Ectodermal cell (in vitro differentiated cells): ENCODE measurements around the gene KRTAP12-4.
"Not testable (repeated sequence)": the region's sequence is repeated elsewhere in the genome, so short reads cannot be mapped to it uniquely, and the experiment has no call there.

Experiments
- H3K27ac ChIP-seq: 2 replicates; pipeline ENCODE4 v1.7.0; 2013; ENCODE audit warnings: mild to moderate bottlenecking, low read depth, low read length; ENCODE audit not compliant: insufficient read depth, poor library complexity, severe bottlenecking
- H3K27me3 ChIP-seq: 2 replicates; pipeline ENCODE4 v1.7.0; 2013; ENCODE audit warnings: mild to moderate bottlenecking, low read length; ENCODE audit not compliant: insufficient read depth, control insufficient read depth, poor library complexity, severe bottlenecking
- H3K36me3 ChIP-seq: one replicate; pipeline ENCODE4 v1.7.0; 2013; ENCODE audit warnings: low read length; ENCODE audit not compliant: control insufficient read depth, insufficient read depth
- H3K4me1 ChIP-seq: one replicate; pipeline ENCODE4 v1.7.0; 2013; ENCODE audit warnings: low read length; ENCODE audit not compliant: control insufficient read depth, insufficient read depth
- H3K4me3 ChIP-seq: 2 replicates; pipeline ENCODE4 v1.7.0; 2013; ENCODE audit warnings: low read depth, low read length, control low read depth; ENCODE audit not compliant: insufficient read depth
- H3K9me3 ChIP-seq: 2 replicates; pipeline ENCODE4 v1.7.0; 2013; ENCODE audit warnings: mild to moderate bottlenecking, low read length, moderate library complexity; ENCODE audit not compliant: control insufficient read depth
- WGBS, 2 experiments: methylation state at CpG; one replicate each; pipeline ENCODE4 v1.1.7; 2013; ENCODE audit warnings: missing lambda C conversion rate in 2 of 2; 5-methylcytosine and 5-hydroxymethylcytosine counted together

KRTAP12-4 gene

DNA sequence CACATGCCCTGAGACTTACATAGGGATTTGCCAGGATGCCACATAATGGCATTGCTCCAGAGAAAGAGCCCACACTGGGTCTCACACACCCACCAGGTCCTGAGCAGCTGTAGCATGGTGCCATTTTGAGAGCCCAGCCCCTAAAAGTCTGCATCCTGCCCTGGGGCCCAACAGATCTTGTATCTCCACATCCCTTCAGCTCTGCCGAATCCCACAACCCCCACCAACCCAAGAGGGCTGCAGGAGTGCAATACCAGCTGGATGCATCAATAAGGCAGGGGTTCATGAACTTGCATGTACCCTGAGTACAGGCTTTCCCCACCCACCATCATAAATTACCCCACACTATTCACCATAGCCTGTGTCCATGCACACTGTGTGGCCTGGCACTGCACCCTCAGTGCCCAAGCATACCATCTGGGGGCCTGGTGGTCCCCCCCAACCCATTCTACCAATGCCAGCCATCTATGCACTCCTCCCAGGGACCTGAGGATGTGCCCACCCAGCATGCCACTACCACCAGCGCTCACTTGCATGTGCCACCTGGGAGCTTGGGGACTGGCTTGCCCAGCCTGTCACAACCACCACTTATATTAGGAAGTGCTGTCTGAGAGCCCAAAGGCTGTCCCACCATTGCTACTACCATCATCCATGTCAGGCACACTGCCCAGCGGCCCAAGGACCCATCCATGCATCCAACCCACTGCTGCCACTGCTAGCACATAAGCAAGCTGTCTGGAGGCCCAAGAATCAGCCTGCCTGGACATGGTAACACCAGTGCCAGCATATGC is 16.4 kb upstream of the KRTAP12-4 start:
- Histone ChIP-seq H3K4me1 (no peaks in the 10 kb centered on the region), H3K36me3 (no peaks in the 10 kb centered on the region), H3K4me3 (no peak overlapping the region), H3K27ac (no peak overlapping the region), H3K27me3 (no peaks in the 10 kb centered on the region), H3K9me3 (no peaks in the 10 kb centered on the region)
- WGBS, 2 experiments = 91 to 92% methylated on average over 3 of the region's 3 CpGs

DNA sequence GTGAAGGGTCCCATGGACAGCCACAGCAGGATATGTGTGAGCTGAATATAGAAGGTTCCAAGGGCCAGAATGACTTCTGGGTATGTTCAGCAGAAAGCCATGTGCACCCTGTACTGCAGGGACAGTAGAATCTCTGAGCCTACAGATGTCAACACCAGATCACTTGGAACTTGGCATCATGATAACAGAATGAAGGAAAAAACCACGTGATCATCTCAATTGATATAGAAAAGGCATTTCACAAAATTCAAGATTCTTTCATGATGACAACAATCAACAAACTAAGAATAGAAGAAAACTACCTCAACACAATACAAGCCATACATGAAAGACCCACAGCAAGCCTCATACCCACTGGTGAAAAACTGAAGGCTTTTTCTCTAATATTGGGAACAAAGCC is 13.2 kb upstream of the KRTAP12-4 start:
- Histone ChIP-seq H3K4me1 (no peaks in the 10 kb centered on the region), H3K36me3 (no peaks in the 10 kb centered on the region), H3K4me3 (no peak overlapping the region), H3K9me3 (no peaks in the 10 kb centered on the region), H3K27ac (no peak overlapping the region), H3K27me3 (no peaks in the 10 kb centered on the region)
- 71 to 79% methylated on average over 1 of the region's 1 CpG for WGBS, 2 experiments

DNA sequence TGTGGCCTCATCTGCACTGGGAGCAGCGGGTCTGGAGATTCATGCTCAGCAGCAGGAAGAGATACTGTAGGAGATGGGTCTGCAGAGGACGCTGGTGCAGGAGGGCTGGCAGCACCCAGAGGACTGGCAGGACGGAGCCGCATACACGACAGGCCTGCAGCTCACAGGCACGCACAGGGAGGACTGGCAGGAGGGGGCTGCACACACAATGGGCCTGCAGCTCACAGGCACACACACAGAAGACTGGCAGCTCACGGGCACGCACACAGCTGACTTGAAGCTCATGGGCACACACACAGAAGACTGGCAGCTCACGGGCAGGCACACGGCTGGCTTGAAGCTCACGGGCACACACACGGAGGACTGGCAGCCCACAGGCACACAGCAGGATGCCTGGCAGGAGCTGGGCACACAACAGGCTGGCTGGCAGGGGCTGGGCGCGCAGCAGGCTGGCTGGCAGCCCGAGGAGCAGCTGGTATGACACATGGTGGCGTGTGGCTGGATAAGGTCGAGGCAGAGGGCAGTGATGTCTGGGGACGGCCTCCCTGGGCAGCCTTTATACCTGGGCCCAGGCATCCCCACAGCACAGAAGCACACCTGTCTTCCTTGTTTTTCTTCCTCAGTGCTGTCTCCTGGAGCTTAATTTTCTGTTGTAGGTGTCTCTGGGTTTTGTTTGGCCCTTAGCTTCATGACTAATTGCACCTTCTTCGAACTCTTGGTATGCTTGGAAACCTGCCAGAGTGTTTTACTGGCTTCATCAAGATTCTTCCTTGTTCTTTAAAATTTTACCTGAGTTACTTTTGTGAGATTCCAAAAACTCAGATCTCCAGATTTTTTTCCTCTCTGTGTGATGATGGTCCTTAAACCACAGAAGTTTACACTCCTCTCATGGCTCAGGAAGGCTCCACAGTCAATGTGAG is 12.2 kb upstream of the KRTAP12-4 start, which contains the start of gene KRTAP12-2:
TSS of gene KRTAP12-2 (minus strand) at position 527 of the 920 bp plus-strand sequence. CDS start at position 486, 41 bp downstream.
- Histone ChIP-seq H3K4me1 (no peaks in the 10 kb centered on the region), H3K36me3 (no peaks in the 10 kb centered on the region), H3K4me3 (no peak within 1 kb of the TSS), H3K27ac (no peak within 1 kb of the TSS), H3K27me3 (no peaks in the 10 kb centered on the region), H3K9me3 (no peaks in the 10 kb centered on the region)
- WGBS, 2 experiments = 89 to 92% methylated on average over 19 of the region's 19 CpGs

DNA sequence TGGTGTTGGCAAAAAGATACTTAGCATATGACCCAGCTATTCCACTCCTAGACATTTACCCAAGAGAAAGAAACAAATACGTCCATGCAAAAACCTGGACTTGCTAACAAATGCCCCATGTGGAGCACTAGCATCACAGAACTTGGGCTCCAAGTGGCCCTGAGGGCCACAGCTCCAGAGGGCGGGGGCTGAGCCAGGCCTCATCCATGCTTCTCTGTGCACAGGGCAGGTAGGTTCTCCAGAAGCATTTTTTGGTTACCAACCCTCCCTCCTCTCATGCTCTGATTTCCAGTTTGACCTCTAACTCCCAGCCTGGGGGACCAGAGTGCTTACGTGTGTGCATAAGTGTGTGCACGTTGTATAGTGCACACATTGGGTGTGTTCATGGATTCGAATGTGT is 10.2 kb upstream of the KRTAP12-4 start:
- H3K27me3 ChIP-seq = no peaks in the 10 kb centered on the region
- H3K27ac ChIP-seq = no peak overlapping the region
- 93 to 94% methylated on average over 5 of the region's 5 CpGs for WGBS, 2 experiments
- no peaks in the 10 kb centered on the region for H3K4me1 ChIP-seq
- H3K4me3 ChIP-seq = no peak overlapping the region
- no peaks in the 10 kb centered on the region for H3K36me3 ChIP-seq
- no peaks in the 10 kb centered on the region for H3K9me3 ChIP-seq

DNA sequence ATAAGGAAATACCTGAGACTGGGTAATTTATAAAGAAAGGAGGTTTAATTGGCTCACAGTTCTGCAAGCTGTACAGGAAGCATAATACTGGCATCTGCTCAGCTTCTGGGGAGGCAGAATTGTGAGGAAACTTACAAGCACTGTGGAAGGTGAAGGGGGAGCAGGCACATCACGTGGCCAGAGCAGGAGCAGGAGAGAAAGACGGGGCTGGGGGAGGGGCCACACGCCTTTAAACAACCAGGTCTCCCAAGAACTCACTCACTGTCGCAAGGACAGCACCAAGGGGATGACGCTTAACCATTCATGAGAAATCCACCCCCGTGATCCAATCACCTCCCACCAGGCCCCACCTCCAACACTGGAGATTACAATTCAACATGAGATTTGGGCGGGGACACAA is 7.1 kb upstream of the KRTAP12-4 start:
- H3K4me3 ChIP-seq, H3K27ac ChIP-seq, H3K36me3 ChIP-seq, H3K9me3 ChIP-seq, H3K27me3 ChIP-seq, H3K4me1 ChIP-seq: not testable (repeated sequence)
- 41 to 46% methylated on average over 6 of the region's 7 CpGs for WGBS, 2 experiments

DNA sequence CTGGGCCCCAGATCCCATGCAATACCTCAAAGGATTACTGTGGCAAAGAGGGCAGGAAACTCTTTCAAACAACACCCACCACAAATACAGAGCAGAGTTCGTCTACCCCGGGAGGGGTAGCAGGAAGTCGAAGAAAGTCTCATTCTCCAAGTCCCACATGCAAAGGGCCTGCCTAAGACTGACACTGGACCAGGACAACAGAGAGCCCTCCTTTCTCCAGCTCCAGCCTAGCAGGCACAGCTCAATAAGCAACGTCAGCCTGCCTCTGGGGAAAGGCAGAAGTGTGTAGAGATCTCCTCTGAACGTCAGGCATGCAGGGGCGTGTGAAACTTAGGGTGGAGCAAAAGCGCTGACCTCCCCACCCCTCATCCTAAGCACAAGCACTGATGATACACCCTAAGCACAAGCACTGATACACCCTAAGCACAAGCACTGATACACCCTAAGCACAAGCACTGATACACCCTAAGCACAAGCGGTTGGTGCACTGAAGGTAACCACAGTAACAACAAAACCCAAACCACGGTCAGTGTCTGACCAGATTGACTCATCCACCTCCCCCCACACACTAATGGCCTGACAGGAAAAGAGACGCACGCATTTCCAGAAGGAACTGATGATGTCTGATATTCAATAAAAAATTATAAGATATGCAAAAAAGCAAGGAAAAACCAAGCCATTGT is 4.6 kb upstream of the KRTAP12-4 start:
- H3K27me3 ChIP-seq = no peaks in the 10 kb centered on the region
- no peaks in the 10 kb centered on the region for H3K9me3 ChIP-seq
- 71 to 82% methylated on average over 9 to 11 of the region's 11 CpGs for WGBS, 2 experiments
- H3K4me3 ChIP-seq = no peak overlapping the region
- no peak overlapping the region for H3K27ac ChIP-seq
- no peaks in the 10 kb centered on the region for H3K36me3 ChIP-seq
- H3K4me1 ChIP-seq = peaks cover 3% of the 10 kb centered on the region

DNA sequence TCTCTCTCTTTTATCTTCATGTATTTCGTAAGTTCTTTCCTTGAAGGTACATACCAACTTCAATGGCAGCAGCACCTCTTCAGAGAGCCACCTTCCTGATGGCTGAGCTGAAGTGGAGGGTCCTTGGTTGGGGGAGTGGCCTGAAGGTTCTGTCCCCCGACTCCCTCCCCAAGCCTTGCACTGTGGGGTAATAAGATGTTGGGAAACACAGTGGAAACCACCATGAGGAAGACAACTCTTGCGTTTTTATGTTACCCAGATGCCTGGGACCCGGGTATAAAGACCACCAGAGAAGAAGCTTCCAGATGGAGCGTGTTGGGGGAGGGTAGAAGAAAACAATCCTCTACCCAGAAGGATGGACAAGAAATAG is 4.1 kb upstream of the KRTAP12-4 start:
- no peaks in the 10 kb centered on the region for H3K9me3 ChIP-seq
- H3K27ac ChIP-seq = no peak overlapping the region
- H3K4me3 ChIP-seq = no peak overlapping the region
- peaks cover 3% of the 10 kb centered on the region for H3K4me1 ChIP-seq
- 93 to 97% methylated on average over 5 of the region's 5 CpGs for WGBS, 2 experiments
- H3K36me3 ChIP-seq = no peaks in the 10 kb centered on the region
- no peaks in the 10 kb centered on the region for H3K27me3 ChIP-seq

DNA sequence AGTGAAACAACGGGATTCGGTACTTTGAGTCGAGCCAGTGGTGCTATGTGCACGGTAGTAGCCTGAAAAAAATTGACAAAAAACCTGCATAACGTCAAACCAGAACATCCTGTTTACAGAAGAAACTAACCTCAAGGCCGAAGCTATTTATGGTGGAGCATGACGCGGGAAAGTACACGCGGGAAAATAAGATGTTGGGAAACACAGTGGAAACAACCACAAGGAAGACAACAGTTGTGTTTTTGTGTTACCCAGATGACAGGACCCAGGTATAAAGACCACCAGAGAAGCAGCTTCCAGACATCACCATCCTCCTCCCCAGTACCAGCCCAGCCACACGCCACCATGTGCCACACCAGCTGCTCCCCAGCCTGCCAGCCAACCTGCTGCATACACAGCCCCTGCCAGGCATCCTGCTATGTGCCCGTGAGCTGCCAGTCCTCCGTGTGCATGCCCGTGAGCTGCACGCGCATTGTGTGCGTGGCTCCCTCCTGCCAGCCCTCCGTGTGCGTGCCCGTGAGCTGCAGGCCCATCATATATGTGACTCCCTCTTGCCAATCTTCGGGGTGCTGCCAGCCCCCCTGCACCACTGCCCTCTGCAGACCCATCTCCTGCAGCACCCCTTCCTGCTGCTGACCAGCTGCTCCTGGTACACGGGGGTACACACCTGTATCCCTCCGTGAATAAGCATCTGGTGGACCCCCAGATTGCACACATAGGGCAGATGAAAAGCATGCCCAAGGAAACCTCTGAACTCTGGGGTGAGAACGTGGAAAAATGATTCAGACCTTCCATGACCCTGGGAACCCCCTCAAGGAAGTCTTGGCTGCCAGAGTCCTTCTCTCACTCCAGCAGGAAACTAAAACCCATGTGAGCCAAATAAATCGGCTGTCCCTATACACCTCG is 3.4 kb upstream of the KRTAP12-4 start, which contains the start of gene KRTAP12-3:
TSS of gene KRTAP12-3 (plus strand) at position 298 of the 906 bp plus-strand sequence. CDS start at position 346, 48 bp downstream.
- no peaks in the 10 kb centered on the region for H3K36me3 ChIP-seq
- H3K27ac ChIP-seq = no peak within 1 kb of the TSS
- H3K4me1 ChIP-seq = peaks cover 3% of the 10 kb centered on the region
- H3K27me3 ChIP-seq = no peaks in the 10 kb centered on the region
- H3K9me3 ChIP-seq = no peaks in the 10 kb centered on the region
- no peak within 1 kb of the TSS for H3K4me3 ChIP-seq
- WGBS, 2 experiments = 92 to 94% methylated on average over 26 of the region's 26 CpGs

DNA sequence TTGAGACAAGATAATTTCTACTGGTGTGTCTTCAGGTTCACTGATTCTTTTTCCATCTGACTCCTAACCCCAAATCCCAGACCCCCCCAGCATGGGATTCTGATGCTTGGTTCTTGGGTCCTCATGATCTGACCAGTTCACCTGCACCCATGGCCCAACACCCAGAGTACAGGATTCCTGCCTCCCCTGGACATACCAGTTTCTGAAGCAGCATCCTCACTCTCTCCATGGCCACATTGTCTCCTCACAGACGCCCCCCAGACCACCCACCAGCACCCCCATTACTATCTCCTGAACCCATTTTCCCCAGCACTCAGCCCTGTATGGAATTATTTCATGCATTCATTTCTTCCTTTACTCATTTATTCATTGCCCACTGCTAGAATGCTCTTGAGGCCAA is 2.4 kb upstream of the KRTAP12-4 start:
- peaks cover 3% of the 10 kb centered on the region for H3K4me1 ChIP-seq
- H3K9me3 ChIP-seq = no peaks in the 10 kb centered on the region
- no peak overlapping the region for H3K27ac ChIP-seq
- no peaks in the 10 kb centered on the region for H3K36me3 ChIP-seq
- WGBS, 2 experiments = 78 to 83% methylated on average over 1 of the region's 1 CpG
- H3K4me3 ChIP-seq = no peak overlapping the region
- H3K27me3 ChIP-seq = no peaks in the 10 kb centered on the region
